HG02610 (cell line): ENCODE data around the gene SCN3A.

Source experiments
- ATAC-seq: cut with Tn5 transposase; IDR thresholded peaks from one replicate; pipeline ENCODE4 v1.9.1; 2021; ENCODE audit warnings: mild to moderate bottlenecking, moderate library complexity; ENCODE audit not compliant: unreplicated experiment

Gene SCN3A

GRCh38 chr2:165058476-165059265 lies 145.2 kb downstream of the SCN3A start:
- no peak for ATAC-seq

- no peak for ATAC-seq
These were observed 145.9 kb downstream of the SCN3A start for GRCh38 chr2:165057931-165058330.

GRCh38 chr2:165057308-165057707 lies 146.5 kb downstream of the SCN3A start:
- no peak for ATAC-seq

GRCh38 chr2:165056564-165056963 lies 147.3 kb downstream of the SCN3A start:
- ATAC-seq = no peak

- no peak for ATAC-seq
These were observed 148.6 kb downstream of the SCN3A start for GRCh38 chr2:165055082-165055851.

GRCh38 chr2:165054652-165055051 lies 149.2 kb downstream of the SCN3A start:
- ATAC-seq = no peak

GRCh38 chr2:165044505-165045303 lies 159.1 kb downstream of the SCN3A start:
- ATAC-seq = no peak
